IPS-15b (cell line): ENCODE data around the gene SYNDIG1.

Experiments
- H3K27me3 ChIP-seq: one replicate; pipeline ENCODE4 v1.6.1; 2013; ENCODE audit warnings: low read length; ENCODE audit not compliant: control insufficient read depth, insufficient read depth
- H3K36me3 ChIP-seq: one replicate; pipeline ENCODE4 v1.6.1; 2013; ENCODE audit warnings: low read length; ENCODE audit not compliant: control insufficient read depth, insufficient read depth
- H3K4me1 ChIP-seq: one replicate; pipeline ENCODE4 v1.6.1; 2013; ENCODE audit warnings: mild to moderate bottlenecking, low read length; ENCODE audit not compliant: control insufficient read depth, insufficient read depth
- H3K4me3 ChIP-seq: one replicate; pipeline ENCODE4 v1.5.1; 2013; ENCODE audit warnings: low read depth, low read length
- H3K9ac ChIP-seq: one replicate; pipeline ENCODE4 v1.6.1; 2013; ENCODE audit warnings: low read depth, mild to moderate bottlenecking, low read length
- H3K9me3 ChIP-seq: one replicate; pipeline ENCODE4 v1.6.1; 2013; ENCODE audit warnings: mild to moderate bottlenecking, low read length; ENCODE audit not compliant: control insufficient read depth, insufficient read depth

The SYNDIG1 gene

GRCh38 chr20:24521032-24521431, 51.6 kb downstream of the SYNDIG1 start:
- Histone ChIP-seq H3K36me3 (no peaks in the 10 kb centered on the region), H3K9me3 (no peaks in the 10 kb centered on the region), H3K4me1 (no peaks in the 10 kb centered on the region), H3K4me3 (no peak overlapping the region), H3K27me3 (no peaks in the 10 kb centered on the region), H3K9ac (no peak overlapping the region)

- Histone ChIP-seq H3K4me1 (no peaks in the 10 kb centered on the region), H3K36me3 (no peaks in the 10 kb centered on the region), H3K9me3 (no peaks in the 10 kb centered on the region), H3K4me3 (no peak overlapping the region), H3K27me3 (no peaks in the 10 kb centered on the region), H3K9ac (no peak overlapping the region)
These were observed 53.3 kb downstream of the SYNDIG1 start for GRCh38 chr20:24522452-24523330.

DNA sequence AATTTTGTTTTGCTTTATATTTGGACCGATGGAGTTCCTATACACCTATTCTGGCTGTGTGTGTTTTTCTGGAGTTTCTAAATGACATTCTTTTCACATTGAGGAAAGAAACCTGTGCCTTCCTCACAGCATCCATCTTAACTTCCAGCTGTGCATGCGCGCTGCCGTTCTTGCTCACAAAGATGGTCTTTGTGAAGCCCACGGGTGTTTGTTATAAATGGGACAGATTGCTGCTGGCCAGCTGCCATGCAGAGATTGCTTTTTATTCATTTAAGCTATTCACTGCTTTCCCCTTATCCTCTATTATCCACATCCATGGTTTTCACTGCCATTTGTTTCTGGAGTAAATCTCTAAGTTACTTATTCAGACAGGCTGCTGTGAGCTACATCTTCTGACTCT, 54.2 kb downstream of the SYNDIG1 start:
- Histone ChIP-seq H3K9me3 (no peaks in the 10 kb centered on the region), H3K36me3 (no peaks in the 10 kb centered on the region), H3K4me3 (no peak overlapping the region), H3K4me1 (no peaks in the 10 kb centered on the region), H3K9ac (no peak overlapping the region), H3K27me3 (no peaks in the 10 kb centered on the region)

DNA sequence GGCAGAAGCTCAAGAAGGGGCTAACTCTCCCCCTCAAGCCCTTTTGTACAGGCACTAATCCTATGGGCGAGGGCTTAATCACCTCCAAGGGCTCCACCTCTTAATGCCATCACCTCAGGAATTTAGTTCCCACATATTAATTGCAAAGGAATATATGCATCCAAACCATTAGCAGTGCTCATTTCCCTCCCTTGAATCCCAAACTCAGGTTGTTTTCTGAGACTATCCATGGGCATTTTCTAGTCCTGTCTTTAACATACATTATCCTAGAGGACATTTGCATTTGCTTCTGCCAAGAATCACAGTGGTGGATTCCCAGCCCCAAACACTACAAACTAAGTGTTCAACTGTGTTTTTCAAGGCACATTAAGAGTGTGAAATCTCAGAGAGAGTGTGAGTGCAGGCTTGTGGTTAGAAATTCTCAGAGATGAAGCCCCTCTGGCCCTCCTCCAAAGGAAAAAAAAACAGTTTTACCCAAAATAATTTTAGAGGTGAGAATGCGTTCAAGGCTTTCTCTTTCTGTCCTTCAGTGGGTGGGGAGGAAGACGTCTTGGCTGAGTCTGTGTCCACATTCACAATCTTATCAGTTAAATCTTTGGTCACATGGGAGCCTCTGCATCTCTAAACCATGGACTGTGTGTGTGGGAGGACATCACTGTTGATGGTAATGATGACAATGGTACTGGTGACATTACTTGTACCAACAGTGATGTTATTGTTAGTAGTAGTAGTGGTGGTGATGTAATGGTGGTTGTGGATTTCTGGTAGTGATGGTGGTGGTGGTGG, 59.3 kb downstream of the SYNDIG1 start:
- Histone ChIP-seq H3K36me3 (no peaks in the 10 kb centered on the region), H3K9ac (no peak overlapping the region), H3K9me3 (no peaks in the 10 kb centered on the region), H3K27me3 (no peaks in the 10 kb centered on the region), H3K4me1 (no peaks in the 10 kb centered on the region), H3K4me3 (no peak overlapping the region)

GRCh38 chr20:24529369-24529719, 59.9 kb downstream of the SYNDIG1 start:
- Histone ChIP-seq H3K27me3 (no peaks in the 10 kb centered on the region), H3K4me3 (no peak overlapping the region), H3K4me1 (no peaks in the 10 kb centered on the region), H3K9ac (no peak overlapping the region), H3K9me3 (no peaks in the 10 kb centered on the region), H3K36me3 (no peaks in the 10 kb centered on the region)

GRCh38 chr20:24530131-24530680, 60.8 kb downstream of the SYNDIG1 start:
- H3K9me3 ChIP-seq: no peaks in the 10 kb centered on the region
- no peaks in the 10 kb centered on the region for H3K36me3 ChIP-seq
- no peaks in the 10 kb centered on the region for H3K27me3 ChIP-seq
- no peaks in the 10 kb centered on the region for H3K4me1 ChIP-seq
- no peak overlapping the region for H3K4me3 ChIP-seq
- H3K9ac ChIP-seq: no peak overlapping the region

DNA sequence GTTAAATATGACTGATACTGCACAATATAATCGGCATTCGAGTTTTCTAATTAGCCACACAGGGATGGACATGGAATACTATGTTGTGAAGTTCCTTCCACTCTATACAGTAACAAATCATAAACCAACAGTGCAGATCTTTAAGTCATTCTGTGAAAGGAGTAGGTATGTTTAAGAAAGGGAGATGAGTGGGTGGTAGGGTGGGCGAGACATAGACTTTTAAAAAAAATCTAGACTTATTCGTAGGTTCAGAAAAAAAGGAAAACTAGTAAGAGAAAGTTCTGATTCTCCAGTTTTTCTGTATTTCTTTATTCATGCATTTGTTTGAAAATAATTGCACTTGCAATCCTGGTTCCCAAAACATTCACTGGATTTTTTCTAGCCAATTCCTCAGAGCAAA, 61.8 kb downstream of the SYNDIG1 start:
- Histone ChIP-seq H3K36me3 (no peaks in the 10 kb centered on the region), H3K9me3 (no peaks in the 10 kb centered on the region), H3K9ac (no peak overlapping the region), H3K4me1 (no peaks in the 10 kb centered on the region), H3K27me3 (no peaks in the 10 kb centered on the region), H3K4me3 (no peak overlapping the region)

- Histone ChIP-seq H3K9ac (no peak overlapping the region), H3K36me3 (no peaks in the 10 kb centered on the region), H3K4me1 (no peaks in the 10 kb centered on the region)
These were observed 62.4 kb downstream of the SYNDIG1 start for GRCh38 chr20:24531631-24532419.

GRCh38 chr20:24533449-24533848, 64.0 kb downstream of the SYNDIG1 start:
- H3K9me3 ChIP-seq: no peaks in the 10 kb centered on the region
- H3K9ac ChIP-seq: no peak overlapping the region
- no peak overlapping the region for H3K4me3 ChIP-seq
- H3K4me1 ChIP-seq: no peaks in the 10 kb centered on the region
- H3K36me3 ChIP-seq: no peaks in the 10 kb centered on the region
- H3K27me3 ChIP-seq: no peaks in the 10 kb centered on the region

More at GRCh38 chr20:24531631-24532419, 62.4 kb downstream of the SYNDIG1 start:
- no peak overlapping the region for H3K4me3 ChIP-seq
- no peaks in the 10 kb centered on the region for H3K9me3 ChIP-seq
- H3K27me3 ChIP-seq: no peaks in the 10 kb centered on the region

DNA sequence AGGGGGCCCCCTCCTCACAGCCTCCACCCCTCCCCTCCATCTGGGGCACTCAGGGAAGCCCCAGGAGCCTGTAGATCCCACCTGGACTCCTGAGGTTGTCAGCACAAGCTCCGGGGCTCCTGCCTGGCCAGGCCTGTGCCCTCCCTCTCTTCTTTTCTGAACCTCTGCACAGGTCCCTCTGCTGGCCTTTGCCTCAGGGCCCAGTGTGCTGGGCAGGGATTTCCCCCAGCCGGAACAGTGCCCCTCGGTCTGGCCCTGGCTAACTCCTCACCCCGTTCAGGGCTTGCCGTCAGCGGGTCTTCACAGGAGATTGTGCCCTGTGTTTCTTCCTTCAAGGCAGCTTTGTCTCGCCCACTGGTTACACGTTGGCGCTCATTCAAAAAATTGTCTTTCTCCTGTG, 64.9 kb downstream of the SYNDIG1 start:
- Histone ChIP-seq H3K27me3 (no peaks in the 10 kb centered on the region), H3K9ac (no peak overlapping the region), H3K4me3 (no peak overlapping the region), H3K4me1 (no peaks in the 10 kb centered on the region), H3K36me3 (no peaks in the 10 kb centered on the region), H3K9me3 (no peaks in the 10 kb centered on the region)

GRCh38 chr20:24535941-24536730, 66.7 kb downstream of the SYNDIG1 start:
- H3K36me3 ChIP-seq: no peaks in the 10 kb centered on the region
- H3K4me3 ChIP-seq: no peak overlapping the region

More at GRCh38 chr20:24535941-24536730, 66.7 kb downstream of the SYNDIG1 start:
- no peaks in the 10 kb centered on the region for H3K4me1 ChIP-seq
- no peak overlapping the region for H3K9ac ChIP-seq
- no peaks in the 10 kb centered on the region for H3K27me3 ChIP-seq
- no peaks in the 10 kb centered on the region for H3K9me3 ChIP-seq
